ENCODE results near the gene AMOTL1.
"Not testable (repeated sequence)": the region's sequence is repeated elsewhere in the genome, so short reads cannot be mapped to it uniquely, and the experiment has no call there.

Gene AMOTL1

GRCh38 chr11:94825481-94825880 lies 57.3 kb downstream of the AMOTL1 start:
- no peak for DNase-seq

DNA sequence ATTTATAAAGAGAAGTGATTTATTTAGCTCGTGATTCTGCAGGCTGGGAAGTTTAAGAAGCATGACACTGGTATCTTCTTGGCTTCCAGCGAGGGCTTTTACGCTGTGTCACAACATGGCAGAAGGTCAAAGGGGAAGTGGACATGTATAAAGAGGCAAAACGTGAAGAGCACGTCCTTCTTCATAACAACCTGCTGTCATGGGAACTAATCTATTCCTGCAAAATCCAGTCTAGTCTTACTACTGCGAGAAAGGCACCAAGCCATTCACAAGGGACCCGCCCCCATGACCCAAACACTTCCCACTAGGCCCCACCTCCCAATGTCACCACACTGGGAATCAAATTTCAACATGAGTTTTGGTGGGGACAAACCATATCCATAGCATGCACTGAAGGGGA lies 58.3 kb downstream of the AMOTL1 start:
- peak; percentile 39 for DNase-seq

DNA sequence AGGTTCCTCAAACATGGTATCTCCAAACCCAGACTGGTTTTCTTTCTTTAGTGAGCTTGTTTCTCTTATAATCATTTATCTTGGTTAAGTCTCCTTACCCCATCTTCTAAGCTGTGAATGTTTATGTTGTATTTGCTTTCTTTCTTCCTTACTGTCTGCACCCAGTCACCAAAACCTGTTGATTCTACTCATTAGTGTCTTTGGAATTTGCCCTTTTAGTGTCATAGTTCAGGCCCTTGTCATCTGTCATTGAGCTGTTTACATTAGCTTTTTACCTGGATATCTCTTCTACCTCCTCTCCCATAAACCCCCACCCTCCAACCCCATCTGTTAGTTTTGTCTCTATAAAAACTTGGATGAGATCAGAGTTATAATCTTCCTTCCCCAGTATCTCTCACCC lies 59.9 kb downstream of the AMOTL1 start:
- no peak for DNase-seq

DNA sequence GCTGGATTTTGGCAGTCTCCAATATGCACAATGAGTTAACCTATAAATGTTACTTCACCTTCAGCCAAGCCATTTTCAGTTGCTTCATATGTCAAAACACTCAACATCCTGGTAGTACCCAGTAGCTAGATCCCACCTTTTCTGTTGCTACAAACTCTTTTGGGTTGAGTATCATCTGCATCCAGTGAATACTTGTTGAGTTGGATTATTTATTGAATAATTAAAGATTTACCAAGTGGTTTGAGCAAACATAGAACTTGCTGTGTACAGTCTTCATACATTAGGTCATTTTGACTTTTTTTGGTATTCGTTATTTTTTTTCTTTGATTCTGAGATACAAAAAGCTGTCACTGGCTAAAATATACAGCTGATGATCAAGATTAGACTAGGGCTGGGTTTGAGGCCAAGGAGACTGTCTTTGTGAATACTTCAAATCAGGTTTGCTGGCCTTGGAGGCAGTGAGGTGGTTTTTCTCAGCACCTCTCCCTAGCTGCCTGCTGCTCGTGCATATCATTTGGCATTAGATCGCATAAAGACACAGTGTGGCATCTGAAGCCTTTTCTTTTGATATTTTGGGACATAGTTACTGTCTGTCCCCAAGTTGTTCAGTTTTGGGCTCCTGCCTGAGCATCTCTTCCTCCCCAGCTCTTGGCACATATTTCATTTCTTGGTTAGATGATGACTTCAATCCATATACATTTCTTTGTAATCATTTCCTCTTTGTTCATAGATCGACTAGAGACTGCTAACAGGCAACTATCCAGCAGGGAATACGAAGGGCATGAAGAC lies 62.8 kb downstream of the AMOTL1 start:
- no peak for DNase-seq

- DNase-seq: no peak
Observed at GRCh38 chr11:94831529-94831928, 63.4 kb downstream of the AMOTL1 start.

- DNase-seq: no peak
Observed at GRCh38 chr11:94832604-94833235, 64.6 kb downstream of the AMOTL1 start.

- DNase-seq: no peak
Observed at GRCh38 chr11:94834911-94835593, 66.9 kb downstream of the AMOTL1 start.

DNA sequence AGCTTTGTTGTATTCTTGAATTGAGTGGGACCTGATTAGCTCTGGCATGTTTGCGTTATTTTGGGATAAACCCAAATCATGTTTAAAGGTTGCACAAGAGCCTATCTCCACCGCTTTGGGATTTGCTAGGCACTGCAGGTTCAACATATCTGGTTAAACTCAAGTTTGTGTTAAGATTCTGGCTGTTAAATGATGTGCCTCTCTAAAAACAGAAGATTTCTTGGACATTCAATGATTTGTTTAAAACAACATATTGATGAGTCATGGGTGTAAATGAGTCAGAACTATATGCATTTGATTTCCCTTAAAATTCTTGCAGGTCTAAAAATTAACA lies 67.4 kb downstream of the AMOTL1 start:
- no peak for DNase-seq

DNA sequence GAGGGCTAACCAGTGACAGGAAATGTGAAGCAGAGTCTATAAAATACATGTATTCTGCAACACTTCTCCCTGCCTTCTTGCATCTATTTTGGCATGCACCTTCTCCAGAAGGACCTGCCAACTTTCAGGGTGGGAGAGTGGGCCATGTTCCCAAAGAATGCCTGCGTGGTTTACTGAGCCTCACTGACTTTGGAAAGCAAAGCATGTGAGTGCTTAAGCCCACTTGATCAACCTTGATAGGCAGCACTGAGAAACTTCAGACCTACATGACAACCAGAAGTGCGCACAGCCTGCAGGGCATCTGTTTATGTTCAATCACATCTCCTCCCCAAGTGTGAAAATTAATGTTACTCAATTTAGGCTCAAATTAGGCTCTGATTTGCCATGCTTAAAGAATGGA lies 69.2 kb downstream of the AMOTL1 start:
- no peak for DNase-seq

GRCh38 chr11:94838027-94838731 lies 70.0 kb downstream of the AMOTL1 start:
- no peak for DNase-seq

GRCh38 chr11:94840209-94840608 lies 72.1 kb downstream of the AMOTL1 start:
- DNase-seq: no peak

DNA sequence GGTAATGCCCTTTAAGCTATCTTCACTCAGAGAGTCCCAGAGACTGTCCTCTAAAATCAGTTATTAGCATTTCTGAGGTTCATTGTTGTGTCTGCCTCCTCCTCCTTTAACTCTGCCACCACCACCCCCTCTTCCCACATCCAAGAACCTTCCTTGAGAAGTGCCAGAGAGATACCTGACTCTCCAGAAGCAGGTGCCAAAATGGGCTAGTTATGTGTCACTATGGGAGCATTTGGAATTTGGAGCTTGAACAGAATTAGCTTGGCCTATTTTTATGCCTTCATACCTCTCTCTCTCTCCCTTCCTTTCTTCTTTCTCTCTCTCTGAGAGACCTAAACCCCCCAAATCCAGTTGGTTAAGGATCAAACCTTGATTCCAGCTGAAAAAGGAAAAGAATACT lies 75.9 kb downstream of the AMOTL1 start:
- no peak for DNase-seq

GRCh38 chr11:94845622-94846021 lies 77.5 kb downstream of the AMOTL1 start:
- no peak for DNase-seq

- DNase-seq: no peak
Observed at GRCh38 chr11:94849839-94850238, 81.7 kb downstream of the AMOTL1 start.

- no peak for DNase-seq
Observed at GRCh38 chr11:94851864-94852636, 83.9 kb downstream of the AMOTL1 start.

DNA sequence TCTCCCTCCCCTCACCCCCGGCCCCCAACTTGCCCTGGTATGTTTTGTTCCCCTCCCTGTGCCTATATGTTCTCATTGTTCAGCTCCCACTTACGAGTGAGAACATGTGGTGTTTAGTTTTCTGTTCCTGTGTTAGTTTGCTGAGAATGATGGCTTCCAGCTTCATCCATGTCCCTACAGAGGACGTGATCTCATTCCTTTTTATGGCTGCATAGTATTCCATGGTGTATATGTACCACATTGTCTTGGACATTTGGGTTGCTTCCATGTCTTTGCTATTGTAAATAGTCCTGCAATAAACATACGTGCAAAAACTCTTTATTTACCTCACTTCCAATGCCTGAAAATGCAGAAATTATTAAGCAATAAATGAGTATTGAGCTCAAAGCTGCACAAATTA lies 85.1 kb downstream of the AMOTL1 start:
- DNase-seq: not testable (repeated sequence)

GRCh38 chr11:94853836-94854235 lies 85.7 kb downstream of the AMOTL1 start:
- DNase-seq: no peak

GRCh38 chr11:94854770-94855633 lies 86.8 kb downstream of the AMOTL1 start:
- no peak for DNase-seq

DNA sequence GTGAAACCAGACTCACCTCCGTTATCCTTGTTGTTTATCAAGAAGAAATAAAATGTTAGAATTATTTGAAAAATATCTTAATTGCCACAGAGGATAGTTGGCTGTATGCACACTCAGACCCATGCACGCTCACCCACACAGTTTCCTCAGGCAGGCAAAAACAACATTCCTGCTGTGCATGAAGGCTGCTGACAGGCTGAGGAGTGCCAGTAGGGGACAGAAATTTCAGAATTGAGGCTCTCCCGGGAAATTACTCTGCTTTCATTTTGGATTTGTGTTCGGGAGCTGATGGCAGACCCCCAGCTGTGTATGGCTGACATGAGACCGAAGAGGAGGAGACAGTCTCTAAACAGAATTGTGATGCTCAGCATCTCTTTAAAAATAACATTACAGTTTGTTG lies 87.5 kb downstream of the AMOTL1 start:
- no peak for DNase-seq

- no peak for DNase-seq
Observed at GRCh38 chr11:94856443-94856842, 88.3 kb downstream of the AMOTL1 start.

- DNase-seq: no peak
Observed at GRCh38 chr11:94857337-94857736, 89.2 kb downstream of the AMOTL1 start.

Data from OCI-M1 (cell line).